Type B pancreatic cell (in vitro differentiated cells): ENCODE measurements around the gene HTRA1. TPM values are rescaled to one million over a fixed set of nuclear protein-coding genes. Genes with fewer than 3 reads are reported as not detected.

ENCODE experiments used
- DNase-seq: peaks from one replicate; pipeline ENCODE4 v3.0.0; 2021; ENCODE audit warnings: mixed read lengths; ENCODE audit not compliant: unreplicated experiment; ENCODE audit errors: extremely low spot score
- H3K27ac Mint-ChIP-seq: 2 replicates; pipeline ENCODE4 v1.8.0; 2021; ENCODE audit warnings: mild to moderate bottlenecking, mixed read lengths
- H3K27me3 Mint-ChIP-seq: 2 replicates; pipeline ENCODE4 v1.8.0; 2021; ENCODE audit warnings: mixed read lengths
- H3K36me3 Mint-ChIP-seq: 2 replicates; pipeline ENCODE4 v1.8.0; 2021; ENCODE audit warnings: mixed read lengths
- H3K4me1 Mint-ChIP-seq: one replicate; pipeline ENCODE4 v1.8.0; 2021; ENCODE audit warnings: mixed read lengths; ENCODE audit not compliant: unreplicated experiment
- H3K4me3 Mint-ChIP-seq: 2 replicates; pipeline ENCODE4 v1.8.0; 2021; ENCODE audit warnings: mild to moderate bottlenecking, mixed read lengths
- H3K9me3 Mint-ChIP-seq: 2 replicates; pipeline ENCODE4 v1.8.0; 2021; ENCODE audit warnings: mixed read lengths
- total RNA-seq: library from RNA; stranded (reverse); gene quantifications from 2 replicates; pipeline ENCODE4 v1.2.1, GENCODE V29; 2021; ENCODE audit warnings: low replicate concordance
- TF ChIP-seq, protein P1 (sequence below): fragments of 200-600 bp; sonication (generic); conservative IDR thresholded peaks from 2 replicates; pipeline ENCODE4 v1.5.0; 2021; ENCODE audit warnings: antibody characterized with exemption, mild to moderate bottlenecking

The HTRA1 gene
- total RNA-seq, 1 donor from 2014 or later: 32.6 TPM

DNA sequence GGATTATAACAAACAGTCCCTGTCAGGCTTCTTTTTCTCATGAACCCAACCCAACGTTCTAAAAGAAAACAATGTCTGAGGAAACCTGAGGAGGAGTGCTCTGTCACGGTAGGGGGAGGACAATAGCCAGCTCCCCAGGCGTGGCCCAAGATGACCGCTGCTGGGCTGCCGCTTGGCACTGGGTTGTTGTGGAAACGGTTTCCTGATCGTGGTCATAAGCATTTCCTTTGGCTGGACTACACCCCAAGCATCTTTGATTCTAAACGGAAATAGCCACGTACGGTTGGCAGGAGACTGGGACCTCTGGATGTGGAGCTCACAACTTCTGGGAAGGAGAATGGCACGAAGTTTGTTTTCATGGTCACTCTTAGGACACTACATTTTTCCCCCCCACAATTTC, 68.8 kb downstream of the HTRA1 start:
- no peak for DNase-seq
- no peaks in the 10 kb centered on the region for H3K4me1 Mint-ChIP-seq
- TF ChIP-seq, protein P1, sequence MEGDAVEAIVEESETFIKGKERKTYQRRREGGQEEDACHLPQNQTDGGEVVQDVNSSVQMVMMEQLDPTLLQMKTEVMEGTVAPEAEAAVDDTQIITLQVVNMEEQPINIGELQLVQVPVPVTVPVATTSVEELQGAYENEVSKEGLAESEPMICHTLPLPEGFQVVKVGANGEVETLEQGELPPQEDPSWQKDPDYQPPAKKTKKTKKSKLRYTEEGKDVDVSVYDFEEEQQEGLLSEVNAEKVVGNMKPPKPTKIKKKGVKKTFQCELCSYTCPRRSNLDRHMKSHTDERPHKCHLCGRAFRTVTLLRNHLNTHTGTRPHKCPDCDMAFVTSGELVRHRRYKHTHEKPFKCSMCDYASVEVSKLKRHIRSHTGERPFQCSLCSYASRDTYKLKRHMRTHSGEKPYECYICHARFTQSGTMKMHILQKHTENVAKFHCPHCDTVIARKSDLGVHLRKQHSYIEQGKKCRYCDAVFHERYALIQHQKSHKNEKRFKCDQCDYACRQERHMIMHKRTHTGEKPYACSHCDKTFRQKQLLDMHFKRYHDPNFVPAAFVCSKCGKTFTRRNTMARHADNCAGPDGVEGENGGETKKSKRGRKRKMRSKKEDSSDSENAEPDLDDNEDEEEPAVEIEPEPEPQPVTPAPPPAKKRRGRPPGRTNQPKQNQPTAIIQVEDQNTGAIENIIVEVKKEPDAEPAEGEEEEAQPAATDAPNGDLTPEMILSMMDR: no peak
- H3K4me3 Mint-ChIP-seq: no peak overlapping the region
- no peaks in the 10 kb centered on the region for H3K36me3 Mint-ChIP-seq
- no peak overlapping the region for H3K27ac Mint-ChIP-seq
- H3K27me3 Mint-ChIP-seq: peaks cover 18% of the 10 kb centered on the region
- no peaks in the 10 kb centered on the region for H3K9me3 Mint-ChIP-seq

DNA sequence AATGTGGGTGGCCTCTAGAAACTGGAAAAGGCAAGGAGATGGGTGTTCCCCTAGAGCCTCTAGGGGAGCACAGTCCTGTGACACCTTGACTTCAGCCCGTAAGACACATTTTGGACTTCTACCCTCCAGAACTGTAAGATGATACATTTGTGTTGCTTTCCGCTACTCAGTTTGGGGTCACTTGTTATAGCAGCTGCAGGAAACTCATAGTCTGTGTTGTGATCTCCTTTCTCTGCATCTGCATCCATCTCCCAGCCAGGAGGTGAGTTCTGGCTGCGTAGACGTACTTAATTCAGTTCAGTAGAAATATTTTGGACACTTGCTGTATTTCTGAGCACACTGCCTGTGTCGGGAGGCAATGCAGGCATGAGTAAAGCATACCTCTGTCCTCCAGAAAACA, 69.9 kb downstream of the HTRA1 start:
- Mint-ChIP-seq H3K9me3 (peaks cover 5% of the 10 kb centered on the region), H3K4me1 (no peaks in the 10 kb centered on the region), H3K27ac (no peak overlapping the region), H3K27me3 (peaks cover 26% of the 10 kb centered on the region), H3K36me3 (no peaks in the 10 kb centered on the region), H3K4me3 (no peak overlapping the region)
- TF ChIP-seq, protein P1: no peak
- DNase-seq: no peak

DNA sequence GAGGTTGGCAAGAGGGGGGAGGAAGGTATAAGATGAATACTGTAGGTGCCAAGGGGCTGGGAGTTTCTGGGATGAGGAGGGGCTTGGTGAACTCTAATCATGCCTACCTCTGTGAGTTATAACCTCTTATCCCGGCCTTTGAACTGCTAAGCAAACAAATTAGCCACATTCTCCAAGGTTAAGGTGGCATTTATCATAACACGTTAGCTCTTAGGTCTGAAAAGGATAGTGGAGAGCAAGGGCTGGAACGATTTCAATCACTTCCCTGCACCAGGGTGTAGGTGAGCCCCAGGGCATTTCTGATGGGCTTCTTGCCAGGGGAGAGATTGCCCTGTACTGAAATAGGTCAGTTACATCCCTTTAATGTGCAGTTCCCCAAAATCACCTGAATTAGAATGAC, 70.6 kb downstream of the HTRA1 start:
- no peak overlapping the region for H3K27ac Mint-ChIP-seq
- peaks cover 5% of the 10 kb centered on the region for H3K9me3 Mint-ChIP-seq
- TF ChIP-seq, protein P1: no peak
- no peak overlapping the region for H3K4me3 Mint-ChIP-seq
- DNase-seq: no peak
- H3K27me3 Mint-ChIP-seq: peaks cover 26% of the 10 kb centered on the region
- no peaks in the 10 kb centered on the region for H3K36me3 Mint-ChIP-seq
- H3K4me1 Mint-ChIP-seq: no peaks in the 10 kb centered on the region

DNA sequence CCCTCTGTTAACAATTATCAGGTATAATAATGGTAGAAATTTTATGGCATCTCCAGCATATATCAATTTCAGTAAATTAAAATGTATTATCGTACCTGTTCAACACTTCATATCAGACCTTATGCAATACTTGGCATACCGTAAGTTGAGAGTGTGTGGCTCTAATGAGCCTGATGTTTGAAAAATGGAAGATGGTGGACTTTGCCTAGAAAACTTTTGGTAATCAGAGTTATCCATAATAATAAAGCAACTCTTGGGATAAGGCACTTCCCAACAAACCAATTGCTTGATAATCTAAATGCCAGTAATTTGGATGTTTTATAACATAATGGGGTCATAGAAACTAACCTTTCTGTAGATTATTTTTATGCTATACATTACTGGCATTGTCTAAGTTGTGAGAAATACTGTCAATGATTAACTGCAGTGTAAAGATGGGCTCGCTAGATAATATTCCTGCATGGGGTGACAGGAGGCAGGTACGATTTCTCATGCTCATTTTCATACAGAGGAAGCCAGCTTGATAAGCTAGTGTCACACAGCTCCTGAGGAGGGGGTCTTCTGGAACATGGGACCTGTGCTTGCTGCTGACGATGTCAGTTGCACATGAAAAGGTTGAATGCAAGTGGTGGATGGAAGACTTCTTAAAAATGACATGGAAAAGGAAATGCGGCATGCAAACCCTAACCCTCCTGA, 71.4 kb downstream of the HTRA1 start:
- no peaks in the 10 kb centered on the region for H3K36me3 Mint-ChIP-seq
- no peak overlapping the region for H3K27ac Mint-ChIP-seq
- TF ChIP-seq, protein P1: no peak
- H3K9me3 Mint-ChIP-seq: peaks cover 5% of the 10 kb centered on the region
- H3K4me1 Mint-ChIP-seq: no peaks in the 10 kb centered on the region
- no peak overlapping the region for H3K4me3 Mint-ChIP-seq
- peaks cover 26% of the 10 kb centered on the region for H3K27me3 Mint-ChIP-seq
- no peak for DNase-seq

DNA sequence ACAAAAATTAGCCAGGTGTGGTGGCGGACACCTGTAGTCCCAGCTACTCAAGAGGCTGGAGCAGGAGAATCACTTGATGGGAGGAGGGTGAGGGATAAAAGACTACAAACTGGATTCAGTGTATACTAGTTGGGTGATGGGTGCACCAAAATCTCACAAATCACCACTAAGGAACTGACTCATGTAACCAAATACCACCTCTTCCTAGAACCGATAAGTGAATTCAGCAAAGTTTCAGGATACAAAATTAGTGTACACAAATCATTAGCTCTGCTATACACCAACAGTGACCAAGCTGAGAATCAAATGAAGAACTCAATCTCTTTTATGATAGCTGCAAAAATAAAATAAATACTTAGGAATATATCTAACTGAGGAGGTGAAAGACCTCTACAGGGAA, 76.2 kb downstream of the HTRA1 start:
- TF ChIP-seq, protein P1: no peak
- Mint-ChIP-seq H3K4me3 (no peak overlapping the region), H3K4me1 (no peaks in the 10 kb centered on the region), H3K27me3 (peaks cover 18% of the 10 kb centered on the region), H3K36me3 (no peaks in the 10 kb centered on the region), H3K9me3 (peaks cover 5% of the 10 kb centered on the region), H3K27ac (no peak overlapping the region)
- no peak for DNase-seq

DNA sequence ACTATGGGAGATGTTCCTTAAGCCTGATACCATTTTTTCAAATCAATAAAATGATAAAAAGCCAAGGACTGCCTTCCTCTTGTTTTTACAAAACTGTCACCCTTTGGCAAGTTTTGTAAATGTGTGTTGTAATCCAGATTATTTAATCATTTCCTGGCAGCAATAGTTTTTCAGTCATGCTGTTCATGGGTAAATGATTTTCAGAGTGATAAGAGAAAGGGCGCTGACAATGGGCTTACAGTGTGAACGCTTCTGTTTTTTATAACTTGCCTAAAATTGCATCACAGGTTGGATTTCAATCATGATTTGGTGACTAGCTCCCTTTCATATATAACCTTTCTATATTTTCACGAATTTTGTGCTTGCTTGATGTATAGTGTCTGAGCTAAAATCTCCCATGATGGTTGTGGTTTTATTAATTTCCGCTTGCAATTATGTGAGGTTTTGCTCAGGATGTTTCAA, 80.2 kb downstream of the HTRA1 start:
- Mint-ChIP-seq H3K27ac (no peak overlapping the region), H3K4me1 (no peaks in the 10 kb centered on the region), H3K9me3 (no peaks in the 10 kb centered on the region), H3K36me3 (no peaks in the 10 kb centered on the region), H3K4me3 (no peak overlapping the region), H3K27me3 (peaks cover 19% of the 10 kb centered on the region)
- TF ChIP-seq, protein P1: no peak
- DNase-seq: no peak
